GM10248 (cell line): ENCODE data around the gene ARHGDIG.

Experiments
- CTCF ChIA-PET: fragments of 300-600 bp; sonication (Branson Sonifier 250); formaldehyde crosslinking; extraction: SDS; loops from one replicate; lab custom pipeline; 2021; ENCODE audit warnings: antibody characterized with exemption; lab: Yijun Ruan, JAX
- POLR2A ChIA-PET: fragments of 350-650 bp; sonication (Branson Sonifier 250); formaldehyde crosslinking; extraction: SDS; loops from one replicate; lab custom pipeline; 2020; ENCODE audit warnings: antibody characterized with exemption; lab: Yijun Ruan, JAX
- DNase-seq: peaks from one replicate; pipeline ENCODE4 v3.0.0; 2012; ENCODE audit errors: extremely low spot score
- TF ChIP-seq, protein P1 (sequence below): IDR thresholded peaks from 2 replicates; pipeline ENCODE4 v1.5.1; 2012; ENCODE audit warnings: mild to moderate bottlenecking, low read depth; ENCODE audit errors: extremely low read depth, missing control alignments, control extremely low read depth

ARHGDIG gene

DNA sequence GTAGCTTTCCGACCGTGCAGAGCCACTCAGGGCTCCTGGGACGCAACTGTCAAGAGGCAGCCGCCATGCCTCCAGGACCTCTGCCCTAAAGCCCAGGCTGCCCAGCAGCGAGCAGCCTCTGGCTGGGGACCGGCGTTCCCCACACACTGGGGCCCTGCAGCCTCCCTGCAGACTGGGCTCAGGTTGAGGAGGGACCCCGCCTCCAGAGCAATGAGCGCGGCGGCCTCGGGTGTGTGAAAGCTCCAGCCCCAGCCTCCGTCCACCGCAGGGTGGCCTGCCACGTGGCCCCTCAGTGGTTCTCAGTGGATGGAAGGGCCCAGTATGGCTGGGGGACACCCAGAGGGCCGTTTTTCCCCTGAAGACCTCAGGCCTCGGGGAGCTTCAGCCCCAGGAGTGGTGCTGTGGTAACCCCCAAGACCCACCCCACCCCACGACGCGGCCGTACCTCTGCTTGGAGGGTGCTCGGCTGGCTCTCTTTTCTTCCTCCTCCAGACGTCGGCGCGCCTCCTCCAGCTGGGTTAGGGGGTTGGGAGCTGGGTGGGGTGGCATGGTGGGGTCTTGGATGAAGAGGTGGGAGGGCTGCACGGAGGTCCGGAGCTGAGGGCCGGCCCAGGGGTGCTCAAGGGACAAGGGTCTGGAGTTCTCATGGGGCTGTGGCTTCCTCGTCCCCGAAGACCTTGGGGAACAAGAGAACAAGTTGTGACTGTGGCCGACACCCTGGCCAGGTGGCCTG lies 12.8 kb downstream of the ARHGDIG start:
- TF ChIP-seq, protein P1, sequence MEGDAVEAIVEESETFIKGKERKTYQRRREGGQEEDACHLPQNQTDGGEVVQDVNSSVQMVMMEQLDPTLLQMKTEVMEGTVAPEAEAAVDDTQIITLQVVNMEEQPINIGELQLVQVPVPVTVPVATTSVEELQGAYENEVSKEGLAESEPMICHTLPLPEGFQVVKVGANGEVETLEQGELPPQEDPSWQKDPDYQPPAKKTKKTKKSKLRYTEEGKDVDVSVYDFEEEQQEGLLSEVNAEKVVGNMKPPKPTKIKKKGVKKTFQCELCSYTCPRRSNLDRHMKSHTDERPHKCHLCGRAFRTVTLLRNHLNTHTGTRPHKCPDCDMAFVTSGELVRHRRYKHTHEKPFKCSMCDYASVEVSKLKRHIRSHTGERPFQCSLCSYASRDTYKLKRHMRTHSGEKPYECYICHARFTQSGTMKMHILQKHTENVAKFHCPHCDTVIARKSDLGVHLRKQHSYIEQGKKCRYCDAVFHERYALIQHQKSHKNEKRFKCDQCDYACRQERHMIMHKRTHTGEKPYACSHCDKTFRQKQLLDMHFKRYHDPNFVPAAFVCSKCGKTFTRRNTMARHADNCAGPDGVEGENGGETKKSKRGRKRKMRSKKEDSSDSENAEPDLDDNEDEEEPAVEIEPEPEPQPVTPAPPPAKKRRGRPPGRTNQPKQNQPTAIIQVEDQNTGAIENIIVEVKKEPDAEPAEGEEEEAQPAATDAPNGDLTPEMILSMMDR = no peak
- CTCF ChIA-PET = no interaction called here
- POLR2A ChIA-PET = interaction anchor here (0.5 kb wide), 1 partner anchor 77 kb away, joined by 5 read pairs; no protein-coding TSS in a partner anchor
- no peak for DNase-seq

DNA sequence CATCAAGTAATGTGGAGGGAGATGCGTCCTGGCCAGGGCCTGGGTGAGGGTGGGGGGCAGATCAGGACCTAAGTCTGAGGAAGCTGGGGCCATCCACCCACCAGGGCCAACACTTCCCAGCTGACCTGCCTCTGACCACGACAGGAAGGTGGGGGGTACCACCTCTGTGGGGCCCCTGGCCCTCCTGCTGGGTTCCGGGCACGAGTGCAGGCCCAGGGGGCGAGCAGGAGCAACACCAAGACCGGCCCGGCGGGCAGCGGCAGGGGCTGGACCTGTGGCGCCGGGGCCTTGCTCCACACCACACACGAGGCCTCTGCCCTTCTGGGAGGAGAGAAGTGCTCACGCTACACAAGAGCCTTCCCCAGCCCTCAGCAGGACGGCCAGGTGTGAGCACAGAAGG lies 15.9 kb downstream of the ARHGDIG start:
- TF ChIP-seq, protein P1 = no peak
- CTCF ChIA-PET = interaction anchor here (1.4 kb wide), 1 partner anchor 57 kb away, joined by 4 read pairs; no protein-coding TSS in a partner anchor
- POLR2A ChIA-PET = no interaction called here
- no peak for DNase-seq

DNA sequence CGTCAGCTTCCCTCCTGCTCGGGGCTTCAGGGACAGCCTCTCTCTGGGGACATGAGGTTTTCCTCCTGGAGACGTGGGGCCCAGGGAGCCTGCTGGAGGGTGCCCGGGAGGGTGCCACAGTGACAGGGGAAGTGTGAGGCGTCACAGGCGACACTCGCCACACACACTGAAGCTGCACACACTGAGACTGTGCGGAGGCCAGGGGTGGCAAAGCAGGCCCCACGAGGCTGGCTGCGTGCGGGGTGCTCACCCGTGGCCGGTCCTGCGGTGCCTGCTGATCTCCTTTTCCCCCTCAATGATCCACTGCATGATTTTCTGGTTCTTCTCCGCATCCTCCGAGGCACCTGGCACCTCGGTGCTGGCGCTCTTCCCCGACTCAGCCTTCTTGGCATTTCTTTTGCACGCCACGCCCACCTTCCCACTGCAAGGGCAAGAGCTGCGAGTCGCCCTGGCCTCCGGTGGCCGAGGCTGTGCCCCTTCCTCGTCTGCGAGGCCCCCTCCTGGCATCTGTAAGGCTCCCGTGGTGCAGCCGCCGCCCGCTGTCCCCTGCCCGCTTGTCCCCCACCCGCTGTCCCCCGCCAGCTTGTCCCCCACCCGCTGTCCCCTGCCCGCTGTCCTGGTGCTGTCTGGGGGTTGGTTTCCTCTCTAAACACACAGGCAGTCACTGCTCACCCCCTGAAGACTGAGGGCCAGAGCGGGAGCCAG lies 16.6 kb downstream of the ARHGDIG start:
- TF ChIP-seq, protein P1 = no peak
- POLR2A ChIA-PET = no interaction called here
- CTCF ChIA-PET = interaction anchor here (1.4 kb wide), 1 partner anchor 57 kb away, joined by 4 read pairs; no protein-coding TSS in a partner anchor

DNA sequence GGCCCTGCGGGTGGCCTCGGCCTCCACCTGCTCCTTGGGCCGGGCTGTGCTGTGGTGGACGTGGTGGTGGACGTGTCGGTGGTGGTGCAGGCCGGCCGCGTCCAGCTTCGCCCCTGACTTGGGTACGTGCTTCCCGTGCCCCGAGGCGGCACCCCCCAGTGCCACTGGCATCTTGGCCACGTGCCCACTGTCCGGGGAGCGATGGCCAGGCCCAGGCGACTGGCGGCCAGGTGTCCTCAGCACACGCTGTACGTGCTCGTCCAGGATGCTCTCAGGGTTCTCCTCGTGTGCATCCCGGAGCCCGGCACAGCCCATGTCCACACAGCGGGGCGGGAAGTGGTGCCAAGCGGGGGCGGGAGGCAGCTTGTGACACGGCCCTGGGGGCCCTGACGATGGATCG lies 17.4 kb downstream of the ARHGDIG start:
- TF ChIP-seq, protein P1 = no peak
- ChIA-PET POLR2A (no interaction called here), CTCF (no interaction called here)
- DNase-seq = no peak

More for the DNA sequence above, 16.6 kb downstream of the ARHGDIG start:
- no peak for DNase-seq

DNA sequence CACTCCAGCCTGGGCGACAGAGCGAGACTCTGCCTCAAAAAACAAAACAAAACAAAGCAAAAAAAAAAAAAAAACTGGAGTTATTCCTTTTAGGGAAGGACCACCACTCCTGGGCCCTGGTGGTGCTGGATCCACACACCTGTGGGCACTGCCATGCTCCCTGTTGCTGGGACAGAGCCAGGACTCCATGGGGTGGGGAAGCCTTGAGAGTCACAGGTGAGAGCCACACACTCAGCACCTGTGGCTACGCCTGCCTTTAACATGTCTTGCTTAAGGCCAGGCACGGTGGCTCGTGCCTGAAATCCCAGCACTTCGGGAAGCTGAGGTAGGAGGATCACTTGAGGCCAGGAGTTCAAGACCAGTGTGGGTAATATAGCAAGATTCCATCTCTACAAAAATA lies 20.8 kb downstream of the ARHGDIG start:
- TF ChIP-seq, protein P1 = no peak
- DNase-seq = no peak
- CTCF ChIA-PET = no interaction called here
- POLR2A ChIA-PET = no interaction called here

DNA sequence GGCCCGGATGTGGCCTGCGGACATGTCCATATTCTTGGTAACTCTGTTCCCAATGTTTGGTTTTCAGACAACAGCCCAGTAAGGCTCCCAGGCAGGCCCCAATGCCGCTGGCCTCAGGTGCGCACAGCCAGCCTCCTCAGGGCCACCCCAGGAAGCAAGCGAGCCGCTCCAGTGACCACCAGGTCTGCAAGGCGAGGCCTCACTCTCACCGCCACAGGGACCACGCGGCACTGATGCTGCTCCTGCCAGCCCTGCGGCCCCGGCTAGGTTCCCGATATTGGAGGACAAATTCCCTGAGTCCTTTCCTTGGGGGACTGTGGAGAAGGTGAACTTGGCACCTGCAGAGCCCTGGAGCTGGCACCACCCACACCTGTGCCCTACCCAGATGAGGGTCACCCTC lies 21.6 kb downstream of the ARHGDIG start:
- ChIA-PET POLR2A (no interaction called here), CTCF (interaction anchor here (1.5 kb wide), 1 partner anchor 96 kb away, joined by 3 read pairs; no protein-coding TSS in a partner anchor)
- TF ChIP-seq, protein P1 = no peak

More for the DNA sequence above, 21.6 kb downstream of the ARHGDIG start:
- DNase-seq = no peak
